Spleen (tissue), 7 donors: ENCODE data around the gene MALSU1.

Experiments
- CTCF ChIP-seq, 11 experiments: fragments of 200-600 bp in 7 of 11; fragments of 450-650 bp in 4 of 11; sonication (generic) in 4 of 11; IDR thresholded peaks in 8 of 11; conservative IDR thresholded peaks in 3 of 11; 1 replicate in 7 of 11; 2 replicates in 4 of 11; pipeline versions ENCODE4 v1.4.0 to v1.8.0; 2016 to 2021; ENCODE audit warnings: antibody characterized with exemption in 11 of 11, inconsistent platforms in 4 of 11, mild to moderate bottlenecking in 1 of 11
- POLR2A ChIP-seq, 3 donors: fragments of 450-650 bp; IDR thresholded peaks; one replicate each; pipeline ENCODE4 v1.5.1; 2017; ENCODE audit warnings: antibody characterized with exemption in 3 of 3, mild to moderate bottlenecking in 1 of 3
- donor health status: DM: no; HTN: no; CAD: no; lungs with moderate emphysema.
- donor health status: DM: no; HTN: no; CAD: no.
- donor health status: DM: no; HTN: no; CAD: no.

- no peak for TF ChIP-seq POLR2A (IDR thresholded peaks at IDR 0.05)
- no peak for TF ChIP-seq CTCF (IDR thresholded peaks at IDR 0.05 in 8 of 11, conservative IDR thresholded peaks at IDR 0.05 in 3 of 11)
These were observed 4.4 kb upstream of the MALSU1 start for GRCh38 chr7:23294549-23295400.
